GM08714 (cell line): ENCODE measurements around the gene MYOG.

Experiments
- H3K4me3 ChIP-seq: fragments of 200-500 bp; sonication (Bioruptor generic); 2 replicates; pipeline ENCODE4 v1.5.1; 2014; ENCODE audit warnings: mild to moderate bottlenecking, low read length, inconsistent platforms
- ZNF274 ChIP-seq: IDR thresholded peaks from 2 replicates; pipeline ENCODE4 v1.6.1; 2012; ENCODE audit warnings: mild to moderate bottlenecking, low read depth, low read length

MYOG gene

DNA sequence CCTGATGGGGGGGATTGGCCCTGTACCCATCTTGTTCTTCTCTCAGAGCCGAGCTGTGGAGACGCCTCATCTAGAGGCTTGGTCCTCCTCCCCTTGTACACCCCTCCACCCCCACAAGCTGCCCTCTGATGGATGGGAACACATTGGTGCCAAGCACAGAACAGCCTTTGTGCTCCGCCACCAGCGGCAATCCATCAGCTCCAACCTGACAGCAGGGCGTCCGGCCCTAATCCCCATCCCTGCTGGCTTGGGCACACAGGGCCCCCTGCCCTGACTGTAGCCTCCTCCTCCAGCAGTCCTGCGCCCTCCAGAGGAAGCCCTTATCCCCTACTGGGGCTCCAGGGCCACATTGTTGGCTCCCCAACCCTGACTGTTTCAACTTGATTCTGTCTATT lies 3.8 kb upstream of the MYOG start:
- no peak overlapping the region for H3K4me3 ChIP-seq
- no peak for TF ChIP-seq ZNF274

GRCh38 chr1:203089001-203089650 lies 3.3 kb upstream of the MYOG start:
- no peak for TF ChIP-seq ZNF274
- no peak overlapping the region for H3K4me3 ChIP-seq

- H3K4me3 ChIP-seq = no peak overlapping the region
- TF ChIP-seq ZNF274 = no peak
Measured at GRCh38 chr1:203088441-203088840, 2.6 kb upstream of the MYOG start.

- H3K4me3 ChIP-seq = no peak overlapping the region
- no peak for TF ChIP-seq ZNF274
Measured at GRCh38 chr1:203086992-203087763, 1.4 kb upstream of the MYOG start.

GRCh38 chr1:203084588-203085527 lies 954 bp downstream of the MYOG start:
- H3K4me3 ChIP-seq = no peak overlapping the region
- no peak for TF ChIP-seq ZNF274

GRCh38 chr1:203083463-203083921 lies 2.3 kb downstream of the MYOG start:
- no peak for TF ChIP-seq ZNF274
- H3K4me3 ChIP-seq = no peak overlapping the region

DNA sequence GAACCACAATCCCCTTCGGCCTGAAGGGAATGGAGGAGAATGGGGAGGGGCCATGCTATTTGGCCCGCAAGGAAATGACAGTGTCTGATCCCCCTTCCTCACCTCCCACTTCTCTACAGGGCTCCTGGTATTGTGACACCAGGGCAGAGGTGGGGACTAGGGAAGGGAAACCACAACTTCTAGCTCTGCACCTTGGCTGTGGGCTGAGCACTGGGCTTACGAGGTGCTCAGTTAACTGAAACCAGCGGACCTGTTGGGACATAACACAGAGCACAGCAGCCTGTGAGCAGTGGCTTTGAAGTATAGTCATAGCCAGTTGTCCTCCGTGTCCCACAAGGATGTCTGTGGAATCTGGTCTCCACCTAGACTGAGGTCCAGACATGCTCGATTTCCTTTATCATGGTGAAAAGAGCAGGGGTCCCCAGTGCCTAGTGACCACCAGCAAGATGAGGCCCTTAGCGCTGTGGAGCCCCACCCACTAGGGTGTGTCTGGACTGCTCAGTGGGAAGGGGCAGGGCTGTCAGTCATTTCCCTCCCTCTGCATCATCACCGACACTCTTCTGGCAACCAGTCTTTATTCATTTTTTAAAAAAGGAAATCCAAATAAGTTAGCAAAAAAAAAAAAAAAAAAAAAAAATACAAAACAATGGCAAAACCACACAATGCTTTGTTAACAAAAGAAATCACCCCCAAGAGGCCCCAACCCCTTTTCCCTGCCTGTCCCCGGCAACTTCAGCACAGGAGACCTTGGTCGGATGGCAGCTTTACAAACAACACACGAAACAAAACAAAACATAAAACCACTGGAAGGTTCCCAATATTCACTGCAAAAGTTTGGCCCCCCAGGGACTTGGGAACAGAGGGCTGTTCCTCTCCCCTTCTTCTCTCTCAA lies 3.0 kb downstream of the MYOG start:
- H3K4me3 ChIP-seq = no peak overlapping the region
- TF ChIP-seq ZNF274 = no peak

- no peak for TF ChIP-seq ZNF274
- H3K4me3 ChIP-seq = no peak overlapping the region
Measured at GRCh38 chr1:203082231-203082505, 3.6 kb downstream of the MYOG start.

DNA sequence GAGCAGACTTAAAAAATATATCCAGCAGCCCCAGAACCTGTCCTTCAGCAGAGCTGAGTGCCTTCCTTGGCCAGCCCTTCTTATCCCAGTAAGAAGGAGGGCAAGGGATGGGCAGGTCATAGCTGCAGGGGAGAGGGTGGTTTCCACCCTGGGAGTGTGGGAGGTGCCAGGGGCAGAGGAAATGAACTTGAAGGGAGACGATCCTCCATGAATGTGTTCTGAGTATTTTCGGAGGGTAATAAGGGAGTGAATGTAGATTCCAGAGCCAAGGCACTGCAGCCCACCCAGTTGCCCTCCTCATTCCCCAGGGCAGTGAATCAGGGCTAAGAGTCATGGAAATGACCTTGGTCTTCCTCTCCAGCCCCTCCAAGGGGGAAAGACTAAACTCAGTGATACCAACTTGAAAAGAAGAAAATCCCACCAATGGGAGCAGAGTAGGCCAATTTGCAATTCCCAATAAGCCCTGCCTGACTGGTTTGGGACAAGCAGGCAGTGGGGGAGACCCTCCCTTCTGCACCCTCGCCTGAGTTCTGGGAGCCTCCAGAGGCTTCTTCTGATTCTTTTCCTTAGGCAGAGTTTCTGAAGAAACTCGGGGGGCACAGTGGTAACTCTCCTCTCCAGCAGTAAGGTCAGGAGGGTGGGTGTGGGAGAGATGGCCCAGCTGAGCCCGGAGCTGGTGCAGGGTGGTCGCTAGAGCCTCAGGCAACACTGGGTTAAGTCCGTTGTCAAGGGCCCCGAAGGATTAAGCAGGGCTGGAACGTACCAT lies 4.2 kb downstream of the MYOG start:
- H3K4me3 ChIP-seq = no peak overlapping the region
- no peak for TF ChIP-seq ZNF274

- no peak for TF ChIP-seq ZNF274
- no peak overlapping the region for H3K4me3 ChIP-seq
Measured at GRCh38 chr1:203080456-203080855, 5.4 kb downstream of the MYOG start.

DNA sequence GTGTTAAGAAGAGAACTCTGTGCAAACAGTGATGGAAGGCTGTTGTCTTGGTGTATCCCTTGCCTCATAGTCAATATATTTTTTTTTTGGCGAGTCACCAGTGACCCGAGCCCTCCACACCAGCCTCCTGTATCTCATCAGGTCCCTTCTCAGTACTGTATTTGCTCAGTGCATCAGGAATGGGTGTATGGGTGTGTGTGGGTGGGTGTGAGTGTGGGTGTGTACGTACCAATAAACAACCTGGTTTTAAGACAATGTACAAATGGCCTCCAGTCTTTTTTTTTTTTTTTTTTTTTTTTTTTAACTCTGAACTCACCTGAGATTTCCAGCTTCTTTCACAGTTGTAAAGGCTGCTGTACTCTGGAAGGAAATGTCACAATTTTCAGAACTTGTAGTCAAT lies 7.3 kb downstream of the MYOG start:
- no peak overlapping the region for H3K4me3 ChIP-seq
- no peak for TF ChIP-seq ZNF274

DNA sequence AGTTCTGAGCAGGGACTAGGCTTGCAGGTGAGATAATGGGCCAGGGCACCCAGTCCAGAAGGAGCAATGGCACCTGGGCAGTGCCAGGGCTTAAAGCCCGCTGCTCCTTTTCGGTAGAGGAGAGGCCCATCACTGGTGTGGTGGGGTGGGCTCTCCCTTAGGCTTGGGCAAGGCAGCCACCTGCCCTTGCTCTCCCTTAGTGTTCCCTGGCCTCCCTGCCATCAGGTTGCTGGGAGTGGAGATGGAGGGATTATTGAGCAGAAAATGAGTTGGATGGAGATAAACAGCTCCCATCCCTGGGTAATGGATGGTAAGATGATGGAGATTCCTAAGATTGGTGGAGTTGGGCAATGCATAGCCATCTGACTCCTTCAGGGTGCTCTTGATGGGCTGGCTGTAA lies 7.9 kb downstream of the MYOG start:
- H3K4me3 ChIP-seq = no peak overlapping the region
- no peak for TF ChIP-seq ZNF274

GRCh38 chr1:203077367-203077766 lies 8.4 kb downstream of the MYOG start:
- H3K4me3 ChIP-seq = no peak overlapping the region
- no peak for TF ChIP-seq ZNF274
